ENCODE measurements around the gene CHMP4B.

Gene CHMP4B

DNA sequence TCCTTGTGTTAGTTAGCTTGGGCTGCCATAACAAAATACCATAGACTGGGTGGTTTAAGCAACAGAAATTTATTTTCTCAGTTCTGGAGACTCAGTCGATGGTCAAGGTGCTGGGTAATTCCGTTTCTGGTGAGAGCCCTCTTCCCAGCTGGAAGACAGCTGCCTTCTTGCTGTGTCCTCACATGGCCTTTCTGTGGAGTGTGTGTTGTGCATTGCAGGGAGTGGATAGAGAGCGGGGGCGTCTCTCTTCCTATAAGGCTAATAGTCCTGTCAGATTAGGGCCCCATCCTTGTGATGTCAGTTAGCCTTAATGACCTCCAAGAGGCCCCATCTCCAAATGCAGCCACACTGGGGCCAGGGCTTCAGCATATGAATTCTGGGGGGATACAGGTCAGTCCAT lies 19.2 kb downstream of the CHMP4B start:
- intact Hi-C loops (cut with DNase I) = no loop called here

DNA sequence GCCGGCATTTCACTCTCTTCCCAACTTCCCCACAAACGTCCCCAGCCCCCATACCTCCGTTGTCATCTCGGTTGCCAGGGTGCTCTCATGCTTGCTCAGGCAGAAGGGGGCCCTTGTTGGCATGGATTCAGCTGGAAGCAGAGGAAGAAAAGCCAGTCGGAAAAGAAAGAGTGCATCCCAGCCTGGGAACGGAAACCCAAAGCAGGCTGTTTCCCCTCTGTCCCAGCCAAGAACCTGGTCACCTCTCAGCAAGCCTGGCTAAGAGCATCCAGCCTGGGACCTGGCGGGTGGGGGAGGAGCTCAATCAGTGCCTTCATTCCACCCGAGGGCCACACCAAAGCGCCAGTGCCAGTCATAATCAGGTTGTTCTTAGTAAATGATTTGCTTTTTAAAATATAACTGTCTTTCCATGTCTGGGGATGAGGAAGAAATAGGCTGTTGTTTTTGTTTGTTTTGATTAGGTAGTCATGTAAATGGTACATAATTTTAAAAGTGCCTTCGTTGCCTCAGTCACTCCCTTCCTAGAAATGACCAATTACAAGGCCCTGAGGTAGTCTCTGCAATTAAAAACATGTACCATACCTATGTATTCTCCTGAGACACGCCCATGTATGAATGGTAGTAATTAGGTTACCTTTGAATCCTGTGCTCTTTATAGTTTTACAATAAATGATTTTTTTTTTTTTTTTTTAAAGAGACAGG lies 21.1 kb downstream of the CHMP4B start:
- peak in 35 of 42 donors; percentile 8 to 75 (median 44) for DNase-seq
- intact Hi-C loops (cut with DNase I) = no loop called here

More for the DNA sequence above, 19.2 kb downstream of the CHMP4B start:
- no peak for DNase-seq

DNA sequence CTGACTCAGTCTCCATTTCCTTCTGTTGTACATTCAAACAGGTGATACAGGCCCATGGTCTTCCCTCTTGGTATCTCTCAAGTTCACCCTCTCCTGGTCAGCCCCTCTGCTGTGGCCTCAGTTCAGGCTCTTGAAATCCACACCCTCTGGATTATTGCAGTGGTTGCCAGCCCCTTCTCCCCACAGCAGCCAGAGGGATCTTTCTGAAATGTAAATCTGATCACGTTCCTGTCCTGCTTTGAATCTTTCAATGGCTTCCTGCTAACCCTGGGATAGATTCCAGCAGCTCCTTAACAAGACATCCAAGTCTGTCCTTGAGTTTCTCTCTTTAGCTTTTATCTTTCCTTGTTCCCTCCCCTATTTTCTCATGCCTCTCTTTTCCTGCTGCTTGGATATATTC lies 22.2 kb downstream of the CHMP4B start:
- DNase-seq = peak in 1 of 42 donors; percentile 10
- intact Hi-C loops (cut with DNase I) = no loop called here

DNA sequence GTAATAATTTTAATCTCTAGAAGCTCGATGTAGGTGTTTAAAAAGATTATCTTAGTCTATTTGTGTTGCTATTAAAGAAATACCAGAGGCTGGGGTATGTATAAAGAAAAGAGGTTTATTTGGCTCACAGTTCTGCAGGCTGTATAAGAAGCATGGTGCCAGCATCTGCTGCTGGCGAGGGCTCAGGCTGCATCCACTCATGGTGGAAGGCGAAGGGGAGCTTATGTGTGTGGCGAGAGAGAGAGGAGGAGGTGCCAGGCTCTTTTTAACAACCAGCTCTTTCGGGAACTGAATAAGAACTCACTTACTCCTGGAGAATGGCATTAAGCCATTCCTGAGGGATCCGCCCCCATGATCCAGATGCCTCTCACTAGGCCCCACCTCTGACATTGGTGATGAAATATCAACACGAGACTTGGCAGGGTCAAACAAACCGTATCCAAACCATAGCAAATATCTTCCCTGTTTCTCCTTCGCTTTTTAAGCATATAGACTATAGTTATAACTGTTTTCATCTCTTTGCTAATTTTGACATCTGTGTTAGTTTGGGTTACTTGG lies 24.5 kb downstream of the CHMP4B start:
- intact Hi-C loops (cut with DNase I) = no loop called here
- DNase-seq = no peak

DNA sequence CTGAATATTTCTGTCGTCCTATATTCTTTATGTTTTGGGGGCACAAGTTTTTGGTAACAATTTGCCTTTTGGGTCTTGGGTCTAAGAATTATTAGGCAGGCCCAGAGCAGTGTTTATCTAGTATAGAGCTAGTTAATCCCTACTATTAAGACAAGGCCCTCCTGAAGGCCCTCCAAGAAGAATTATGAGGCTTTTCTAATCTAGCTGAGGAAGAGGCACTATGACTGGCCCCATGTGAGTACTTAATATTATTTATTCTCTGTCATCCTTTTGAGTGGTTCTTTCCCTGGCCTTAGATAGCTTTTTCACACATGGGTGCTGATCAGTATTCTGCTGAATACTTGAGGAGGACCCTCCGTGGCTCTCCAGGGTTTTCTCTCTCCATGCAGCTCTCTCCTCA lies 25.1 kb downstream of the CHMP4B start:
- DNase-seq = no peak
- intact Hi-C loops (cut with DNase I) = no loop called here

DNA sequence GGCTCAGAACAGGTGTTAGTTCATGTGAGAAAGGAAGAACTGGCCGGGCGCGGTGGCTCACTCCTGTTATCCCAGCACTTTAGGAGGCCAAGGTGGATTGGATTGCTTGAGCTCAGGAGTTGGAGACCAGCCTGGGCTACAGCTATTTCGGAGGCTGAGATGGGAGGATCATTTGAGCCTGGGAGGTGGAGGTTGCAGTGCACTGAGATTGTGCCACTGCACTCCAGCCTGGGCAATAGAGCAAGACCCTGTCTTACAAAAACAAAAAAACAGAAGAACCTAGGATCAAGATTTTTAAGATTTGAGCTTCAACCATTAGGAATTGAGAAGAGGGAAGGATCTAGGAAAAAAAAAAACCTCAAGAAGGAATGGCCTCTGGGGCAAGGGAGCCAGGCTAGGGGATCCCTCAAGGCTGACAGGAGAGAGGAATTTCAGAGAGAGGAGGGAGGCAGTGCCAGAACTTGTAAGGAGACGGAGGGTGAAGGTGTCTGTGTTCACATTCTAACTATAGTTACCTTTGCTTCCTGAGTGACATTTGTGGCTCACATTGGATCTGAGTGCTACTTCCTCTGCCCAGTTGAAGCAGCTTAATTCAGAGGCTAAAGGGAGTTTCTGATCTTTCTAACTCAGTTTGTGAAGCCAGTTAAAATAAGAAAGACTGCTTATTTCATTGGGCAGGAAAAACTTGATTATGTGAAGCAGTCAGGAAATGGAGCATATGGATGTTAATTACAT lies 26.1 kb downstream of the CHMP4B start:
- DNase-seq = no peak

DNA sequence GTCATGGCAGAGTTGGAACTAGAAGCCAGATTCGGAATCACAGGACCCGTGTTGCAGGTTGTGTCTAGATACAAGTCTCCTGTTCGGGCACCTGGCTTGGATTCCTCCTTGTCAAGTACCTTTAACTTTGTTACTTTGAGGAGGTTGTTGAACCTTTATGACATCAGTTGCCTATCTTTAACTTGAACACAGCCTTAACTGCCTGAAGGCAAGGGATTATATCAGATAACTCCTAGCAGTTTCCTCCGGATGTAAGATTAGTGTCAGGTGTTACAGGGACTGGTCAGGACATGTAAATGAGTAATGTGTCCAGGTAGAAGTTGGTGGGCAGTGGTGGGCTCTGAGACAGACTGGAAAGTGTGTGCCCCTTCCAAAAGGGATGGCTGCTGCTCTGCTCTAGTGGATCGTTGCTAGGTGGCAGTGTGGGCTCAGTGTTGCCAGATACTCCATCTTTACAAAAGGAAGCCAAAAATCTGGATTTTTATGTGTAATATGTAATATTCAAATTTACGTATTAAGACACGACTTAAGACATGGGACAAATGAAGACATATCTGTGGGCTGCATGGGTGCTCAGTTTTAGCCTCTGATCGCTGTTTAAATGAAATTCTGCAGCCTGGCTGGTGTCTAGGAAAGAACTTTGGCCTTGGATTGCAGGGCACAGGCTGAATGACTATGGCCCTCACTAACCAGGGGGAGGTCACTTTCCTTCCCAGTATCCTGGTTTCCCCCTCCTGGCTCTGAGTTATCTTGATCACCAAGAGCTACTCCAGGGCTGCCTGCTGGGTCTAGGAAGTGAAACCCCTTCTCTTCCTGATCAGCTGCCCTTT lies 27.1 kb downstream of the CHMP4B start:
- intact Hi-C loops (cut with DNase I) = no loop called here
- peak in 4 of 42 donors; percentile 19 to 33 (median 24) for DNase-seq

More for the DNA sequence above, 26.1 kb downstream of the CHMP4B start:
- intact Hi-C loops (cut with DNase I) = no loop called here

DNA sequence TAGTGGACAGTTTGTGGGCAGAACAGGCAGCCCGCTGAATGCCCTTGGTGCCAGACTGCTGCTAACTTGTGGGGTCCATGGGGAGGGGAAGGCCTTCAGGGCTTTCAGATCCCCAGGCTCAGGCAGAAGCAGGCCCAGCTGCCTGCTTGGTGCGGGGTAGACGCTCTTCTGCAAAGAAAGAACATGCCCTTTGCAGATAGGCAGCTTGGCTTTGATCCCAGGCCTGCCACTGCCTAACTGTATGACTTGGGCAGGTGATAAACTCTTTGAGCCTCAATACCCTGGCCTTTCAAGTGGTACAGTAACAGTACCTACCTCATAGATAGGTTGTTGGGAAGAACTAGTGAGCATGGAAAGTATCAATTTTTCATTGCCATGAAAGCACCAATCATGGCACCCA lies 28.4 kb downstream of the CHMP4B start:
- DNase-seq = no peak
- intact Hi-C loops (cut with DNase I) = no loop called here

DNA sequence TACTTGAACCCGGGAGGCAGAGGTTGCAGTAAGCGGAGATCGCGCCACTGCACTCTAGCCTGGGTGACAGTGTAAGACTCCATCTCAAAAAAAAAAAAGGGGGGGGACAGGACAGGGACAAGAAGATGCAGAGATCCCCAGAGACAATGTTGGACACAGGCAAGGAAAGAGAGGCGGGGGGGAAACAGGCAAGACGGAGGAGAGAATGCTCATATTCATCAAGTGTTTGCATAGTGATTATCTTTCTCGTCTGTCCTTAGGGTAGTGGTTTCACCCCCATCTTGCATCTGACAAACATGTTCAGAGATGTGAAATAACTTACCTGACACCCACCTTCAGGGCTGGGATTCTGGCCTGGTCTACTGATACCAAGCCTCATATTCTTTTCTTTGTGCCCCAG lies 29.0 kb downstream of the CHMP4B start:
- intact Hi-C loops (cut with DNase I) = no loop called here
- DNase-seq = no peak

DNA sequence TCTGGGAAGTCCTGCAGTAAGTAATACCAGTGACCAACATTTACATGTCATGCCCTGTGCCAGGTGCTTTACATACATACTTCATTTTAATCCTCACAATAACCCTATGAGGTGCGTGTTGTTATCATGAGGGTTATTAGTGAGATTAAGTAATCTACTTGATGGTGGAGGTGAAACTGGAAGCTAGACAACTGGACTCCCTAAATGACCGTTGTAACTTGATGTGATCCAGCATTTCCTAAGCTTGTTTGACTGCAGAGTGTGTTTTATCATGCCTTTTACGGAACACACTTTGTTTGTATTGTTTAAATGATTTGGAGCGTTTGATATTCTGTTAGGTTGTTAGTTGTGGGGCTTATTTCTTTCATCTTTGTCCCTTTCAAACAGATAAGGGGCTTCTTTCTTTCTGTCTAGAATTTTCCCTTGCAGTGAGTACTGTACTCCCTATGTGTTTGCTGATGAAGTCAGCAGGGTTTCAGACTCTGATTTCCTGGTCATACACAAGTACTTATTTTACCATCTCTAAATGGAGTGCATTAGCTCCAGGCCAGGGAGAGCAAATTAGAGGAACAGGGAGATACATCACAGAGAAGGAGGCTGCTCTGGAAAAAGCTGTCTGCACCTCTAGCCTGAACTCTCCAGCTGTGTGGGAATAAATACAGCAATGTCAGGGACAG lies 29.7 kb downstream of the CHMP4B start:
- no peak for DNase-seq
- intact Hi-C loops (cut with DNase I) = no loop called here

DNA sequence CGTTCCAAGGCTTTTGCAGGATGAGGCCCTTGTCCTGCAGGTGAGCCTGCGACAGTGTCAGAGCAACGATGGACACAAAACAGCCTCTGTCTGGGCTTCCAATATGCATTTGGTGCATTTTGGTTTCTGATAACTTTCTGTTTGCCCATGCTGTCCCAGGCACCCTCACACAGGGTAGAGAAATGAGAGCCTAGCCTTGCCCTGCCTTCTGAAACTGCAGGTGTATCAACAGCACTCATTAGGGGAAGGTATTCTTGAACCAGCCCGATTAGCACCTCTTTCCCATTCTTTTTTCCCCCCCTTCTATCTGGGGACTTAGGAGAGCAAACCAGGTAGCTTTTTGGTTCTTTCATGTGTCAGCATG lies 30.3 kb downstream of the CHMP4B start:
- intact Hi-C loops (cut with DNase I) = no loop called here
- DNase-seq = no peak

DNA sequence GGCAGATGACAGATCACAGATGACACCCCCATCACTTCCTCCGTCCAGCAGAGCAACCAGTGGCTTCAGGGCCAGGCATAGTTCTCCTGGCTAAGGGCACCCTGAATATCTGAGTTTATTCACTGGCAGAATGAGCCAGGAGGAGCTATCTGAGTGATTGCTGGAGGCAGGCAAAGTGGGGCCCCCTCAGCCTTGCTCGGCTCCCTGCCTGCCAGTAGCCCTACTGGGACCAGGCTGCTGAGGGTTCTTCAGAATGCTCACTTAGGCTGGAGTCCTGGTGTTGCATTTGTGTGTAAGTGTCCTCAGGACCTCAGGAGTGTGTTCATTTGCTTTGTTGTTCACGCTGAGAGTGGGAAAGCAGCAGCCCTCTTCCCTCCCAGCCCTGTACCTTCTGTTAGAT lies 31.2 kb downstream of the CHMP4B start:
- DNase-seq = no peak
- intact Hi-C loops (cut with DNase I) = no loop called here

DNA sequence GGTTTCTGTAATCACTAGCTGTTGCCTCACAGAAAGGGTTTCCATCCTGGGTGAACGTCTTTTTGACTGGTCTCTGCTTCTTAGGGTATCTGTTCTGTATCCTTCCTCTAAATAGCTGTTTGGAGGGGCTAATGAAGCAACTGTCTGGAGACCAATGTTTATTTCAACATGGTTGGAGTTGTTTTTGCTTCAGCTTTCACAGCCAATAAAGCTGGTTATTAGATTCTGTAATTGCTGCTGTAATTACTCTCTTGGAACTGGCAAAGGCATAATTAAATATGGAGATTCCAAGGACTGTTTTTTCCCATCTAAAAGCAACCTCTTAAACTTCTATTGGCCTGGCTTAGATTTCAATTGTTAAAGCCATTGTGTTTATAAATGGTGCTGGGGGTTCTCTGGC lies 31.9 kb downstream of the CHMP4B start:
- no peak for DNase-seq
- intact Hi-C loops (cut with DNase I) = no loop called here

DNA sequence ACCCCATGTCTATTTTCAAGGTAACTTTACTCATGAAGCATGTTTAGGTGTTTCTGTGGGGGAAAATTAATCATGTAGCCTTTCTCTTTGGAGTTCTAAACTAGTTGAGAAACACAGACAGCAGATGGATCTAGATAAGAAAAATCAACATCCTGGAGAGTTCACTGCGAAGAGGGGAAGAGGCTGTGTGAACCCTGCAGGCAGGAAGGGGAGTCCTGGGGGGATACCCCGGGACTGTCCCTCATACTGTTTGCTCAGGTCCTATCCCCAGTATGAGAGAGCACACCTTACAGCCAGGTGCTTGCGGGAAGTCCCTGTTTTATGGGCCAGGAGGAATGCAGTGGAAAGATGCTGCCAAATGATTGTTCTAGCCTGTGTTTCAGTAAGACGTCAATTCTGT lies 32.7 kb downstream of the CHMP4B start:
- intact Hi-C loops (cut with DNase I) = no loop called here
- DNase-seq = no peak

DNA sequence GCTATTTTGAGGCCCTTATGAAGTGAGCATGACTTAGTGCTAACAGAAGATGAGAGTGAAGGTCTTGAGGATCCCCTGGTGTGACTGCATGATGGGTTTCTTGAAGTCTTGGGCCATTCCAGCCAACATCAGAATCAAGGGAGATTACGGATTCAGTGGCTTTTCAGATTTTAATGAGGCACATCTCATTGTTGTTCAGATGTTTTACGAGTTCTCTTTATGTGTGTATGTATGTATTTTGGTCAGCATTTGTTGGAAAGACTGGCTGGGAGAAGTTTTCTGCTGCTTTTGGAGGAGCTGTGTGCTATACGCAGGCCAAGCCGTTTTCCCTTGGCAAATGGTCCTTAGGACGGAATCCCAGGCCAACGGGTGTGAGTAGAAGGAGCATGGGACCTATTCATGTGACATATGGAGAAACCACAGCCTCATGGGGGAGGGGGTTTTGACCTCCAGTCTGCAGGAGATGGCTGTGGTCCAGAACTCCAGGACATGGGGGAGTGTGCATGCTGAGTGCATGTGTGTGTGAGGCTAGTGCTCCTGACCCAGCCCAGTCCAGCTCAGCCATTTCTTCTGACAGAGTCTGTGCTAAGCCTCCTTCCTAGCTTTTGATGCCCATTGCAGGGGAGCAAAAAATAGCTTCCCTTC lies 35.3 kb downstream of the CHMP4B start:
- DNase-seq = no peak
- intact Hi-C loops (cut with DNase I) = no loop called here

DNA sequence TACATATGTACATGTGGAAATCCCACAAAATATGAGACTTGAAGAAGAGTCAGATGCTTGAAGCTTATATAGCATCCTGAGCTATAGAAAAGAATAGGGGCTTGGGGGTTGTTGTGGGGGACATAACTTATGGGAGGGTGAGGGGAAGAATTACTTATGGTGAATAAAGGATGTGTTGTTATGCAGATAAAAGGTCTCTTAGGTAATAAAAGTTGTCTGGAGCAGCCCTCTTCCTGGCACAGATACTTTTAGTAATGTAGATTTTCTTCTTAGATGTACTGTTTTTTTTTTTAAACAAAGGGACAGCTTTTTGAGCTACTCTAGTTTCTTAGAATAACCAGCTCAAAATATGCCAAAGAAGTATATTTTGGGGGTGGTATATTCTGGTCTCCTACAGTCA lies 35.9 kb downstream of the CHMP4B start:
- intact Hi-C loops (cut with DNase I) = no loop called here
- no peak for DNase-seq

DNA sequence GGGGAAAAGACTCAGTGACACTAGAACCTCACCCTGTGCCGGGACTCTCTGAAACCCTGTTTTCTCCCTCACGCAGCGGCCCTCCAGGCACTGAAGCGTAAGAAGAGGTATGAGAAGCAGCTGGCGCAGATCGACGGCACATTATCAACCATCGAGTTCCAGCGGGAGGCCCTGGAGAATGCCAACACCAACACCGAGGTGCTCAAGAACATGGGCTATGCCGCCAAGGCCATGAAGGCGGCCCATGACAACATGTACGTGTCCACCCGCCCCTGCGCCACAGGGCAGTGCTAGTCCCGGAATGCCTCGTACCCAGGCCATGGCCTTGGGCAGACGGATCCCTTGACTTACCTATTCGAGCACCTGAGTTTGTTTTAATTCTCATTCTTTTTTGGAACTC lies 37.2 kb downstream of the CHMP4B start:
- no peak for DNase-seq
- intact Hi-C loops (cut with DNase I) = no loop called here

DNA sequence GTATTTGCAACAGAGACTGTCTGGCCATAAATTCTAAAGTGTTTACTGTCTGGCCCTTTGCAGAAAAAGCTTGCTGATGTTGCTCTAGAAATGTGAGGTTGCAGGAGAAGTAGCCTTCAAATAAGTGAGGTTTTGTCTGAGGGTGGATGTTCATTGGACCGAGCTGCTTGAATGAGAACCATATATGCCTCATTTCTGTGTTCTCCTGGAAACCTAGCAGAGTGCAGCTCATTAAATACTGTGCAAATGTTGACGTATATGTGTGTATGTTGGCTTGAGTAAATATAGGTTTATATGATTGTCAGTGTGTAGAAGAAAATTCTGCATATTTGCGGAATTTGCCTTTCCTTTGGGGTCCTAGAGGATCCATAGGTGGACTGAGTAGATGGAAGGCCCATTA lies 39.0 kb downstream of the CHMP4B start:
- DNase-seq = no peak
- intact Hi-C loops (cut with DNase I) = no loop called here

Data from head of caudate nucleus (tissue), 42 donors.